GM18499 (cell line): ENCODE measurements around the gene APOC4.
"Not testable (repeated sequence)": the region's sequence is repeated elsewhere in the genome, so short reads cannot be mapped to it uniquely, and the experiment has no call there.

Source experiments
- ATAC-seq: cut with Tn5 transposase; IDR thresholded peaks from one replicate; pipeline ENCODE4 v1.9.1; 2021; ENCODE audit warnings: moderate number of reproducible peaks; ENCODE audit not compliant: insufficient read depth, unreplicated experiment

APOC4 gene

GRCh38 chr19:44955505-44956439 lies 13.7 kb downstream of the APOC4 start:
- no peak for ATAC-seq

- ATAC-seq = no peak
Observed at GRCh38 chr19:44957526-44957925, 15.5 kb downstream of the APOC4 start.

- ATAC-seq = no peak
Observed at GRCh38 chr19:44958090-44958489, 16.1 kb downstream of the APOC4 start.

DNA sequence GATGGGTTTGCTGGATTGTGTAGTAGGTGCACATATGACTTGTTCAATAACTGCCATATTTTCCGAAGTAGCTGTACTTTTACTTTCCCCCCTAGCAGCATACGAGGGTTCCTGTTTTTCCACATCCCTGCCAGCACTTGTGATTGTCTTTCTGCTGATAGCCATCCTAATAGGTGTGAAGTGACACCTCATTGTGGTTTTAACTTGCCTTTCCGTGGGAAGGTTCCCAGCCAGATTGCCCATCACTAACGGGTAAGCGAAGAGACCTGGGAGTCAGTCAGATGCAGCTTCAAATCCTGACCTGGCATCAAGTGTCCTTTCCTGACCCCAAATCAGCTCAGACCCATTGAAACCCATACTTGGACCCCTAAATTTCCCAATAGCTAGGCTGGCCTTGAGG lies 17.7 kb downstream of the APOC4 start:
- no peak for ATAC-seq

DNA sequence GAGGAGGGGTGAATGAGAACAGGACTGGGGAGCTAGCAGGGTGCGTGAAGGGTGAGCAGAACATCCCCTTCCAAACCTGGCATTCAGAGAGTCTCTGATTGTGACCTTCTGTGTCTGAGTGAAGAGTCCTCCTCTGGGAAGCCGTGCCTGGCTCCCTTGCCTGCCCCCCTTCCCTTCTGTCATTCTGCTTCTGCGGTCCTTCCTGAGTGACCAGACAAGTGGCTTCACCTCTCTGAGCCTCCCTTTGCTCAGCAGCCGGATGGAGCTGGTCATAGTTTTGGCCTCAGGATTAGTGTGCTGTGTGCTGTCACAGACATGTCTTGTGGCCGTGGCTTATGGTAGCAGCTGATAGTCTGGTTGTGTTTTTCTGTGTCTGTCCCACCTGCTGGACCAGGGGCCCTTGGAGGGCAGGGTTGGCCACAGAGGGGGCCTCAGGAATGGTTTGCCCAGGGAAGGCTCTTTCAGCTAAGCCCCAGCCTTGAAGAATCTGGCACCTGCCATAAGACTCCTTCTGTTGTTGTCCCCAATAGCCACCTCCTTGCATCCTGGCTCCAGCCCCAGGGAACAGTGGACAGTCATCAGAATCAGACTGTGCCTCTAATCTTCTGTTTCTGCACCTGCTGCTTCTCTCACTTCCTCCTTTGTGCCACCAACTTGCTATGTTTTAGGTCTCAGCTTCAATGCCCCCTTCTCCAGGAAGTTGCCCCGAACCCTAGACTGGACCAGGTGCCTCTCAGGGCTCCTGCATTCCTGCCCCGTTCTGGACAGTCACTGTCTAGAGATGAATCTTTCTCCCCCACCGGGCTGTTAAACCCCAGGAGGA lies 19.1 kb downstream of the APOC4 start:
- ATAC-seq = no peak

GRCh38 chr19:44961821-44962220 lies 19.8 kb downstream of the APOC4 start:
- ATAC-seq = no peak

GRCh38 chr19:44968118-44968517 lies 26.1 kb downstream of the APOC4 start:
- ATAC-seq = no peak

DNA sequence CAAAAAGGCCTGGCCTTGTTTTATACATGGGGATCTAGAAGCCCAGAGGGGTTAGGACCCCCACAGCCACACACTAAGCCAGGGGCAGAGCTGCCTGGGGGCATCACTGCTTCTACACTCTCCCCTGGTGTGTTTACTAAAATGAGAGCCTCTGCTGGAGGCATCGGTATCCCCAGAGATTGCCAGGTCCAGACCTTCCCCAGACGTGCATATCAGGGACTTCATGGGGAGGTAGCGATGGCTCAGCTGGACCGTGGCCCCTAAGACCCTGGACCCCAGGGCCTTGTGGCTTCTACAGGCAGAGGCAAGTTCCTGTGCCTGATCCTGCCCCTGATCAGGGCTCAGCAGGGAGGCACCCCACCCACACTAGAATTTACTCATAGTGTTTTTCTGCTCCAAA lies 26.6 kb downstream of the APOC4 start:
- ATAC-seq = no peak

GRCh38 chr19:44969437-44969836 lies 27.4 kb downstream of the APOC4 start:
- no peak for ATAC-seq

- ATAC-seq = not testable (repeated sequence)
Observed at GRCh38 chr19:44971451-44971850, 29.4 kb downstream of the APOC4 start.

- no peak for ATAC-seq
Observed at GRCh38 chr19:44972802-44973201, 30.8 kb downstream of the APOC4 start.

DNA sequence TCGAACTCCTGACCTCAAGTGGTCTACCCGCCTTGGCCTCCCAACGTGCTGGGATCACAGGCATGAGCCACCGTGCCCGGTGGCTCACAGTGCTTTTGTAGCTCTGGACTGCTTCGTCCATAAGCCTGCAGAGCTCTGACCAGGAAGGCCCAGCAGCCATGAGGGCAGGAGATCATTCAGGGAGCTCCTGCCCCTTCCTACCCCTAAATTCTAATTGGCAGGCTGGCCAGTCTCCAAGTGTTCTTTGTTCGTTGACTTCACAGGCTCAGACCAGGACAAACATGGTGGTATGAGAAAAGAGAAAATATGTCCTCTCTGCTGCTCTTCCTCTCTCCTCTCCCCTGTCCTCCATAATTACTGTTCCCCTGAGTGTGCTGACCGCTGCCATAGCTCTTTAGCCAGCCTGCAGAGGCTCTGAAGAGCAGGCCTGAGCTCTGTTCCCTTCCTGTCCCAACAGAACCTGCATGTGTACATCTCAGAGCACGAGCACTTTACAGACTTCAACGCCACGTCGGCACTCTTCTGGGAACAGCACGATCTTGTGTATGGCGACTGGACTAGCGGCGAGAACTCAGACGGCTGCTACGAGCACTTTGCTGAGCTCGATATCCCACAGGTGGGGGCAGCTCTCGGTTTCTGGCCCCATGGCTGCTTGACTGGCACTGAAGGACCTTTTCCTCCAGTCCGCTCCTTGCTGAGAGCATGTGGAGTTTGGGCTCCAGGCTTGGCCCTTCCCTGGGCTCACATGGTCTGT lies 32.1 kb downstream of the APOC4 start:
- ATAC-seq = no peak

DNA sequence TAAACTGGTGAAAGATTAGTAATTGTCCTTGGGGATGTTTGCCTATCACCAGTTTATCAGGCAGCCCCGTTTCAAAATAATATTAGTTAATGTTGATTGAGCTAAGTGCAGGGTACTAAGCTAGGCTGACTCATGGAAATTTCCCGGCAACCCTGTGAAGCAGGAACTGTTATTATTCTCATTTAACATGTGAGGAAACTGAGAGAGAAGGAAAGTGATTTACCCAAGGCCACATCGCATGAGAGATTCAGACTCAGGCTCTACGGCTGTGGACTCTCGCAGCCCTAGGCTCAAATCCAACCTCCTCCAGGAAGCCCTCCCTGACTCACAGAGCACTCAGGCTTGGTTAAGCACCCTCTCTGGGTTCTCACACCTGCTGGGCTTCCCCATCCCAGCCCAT lies 32.8 kb downstream of the APOC4 start:
- no peak for ATAC-seq

DNA sequence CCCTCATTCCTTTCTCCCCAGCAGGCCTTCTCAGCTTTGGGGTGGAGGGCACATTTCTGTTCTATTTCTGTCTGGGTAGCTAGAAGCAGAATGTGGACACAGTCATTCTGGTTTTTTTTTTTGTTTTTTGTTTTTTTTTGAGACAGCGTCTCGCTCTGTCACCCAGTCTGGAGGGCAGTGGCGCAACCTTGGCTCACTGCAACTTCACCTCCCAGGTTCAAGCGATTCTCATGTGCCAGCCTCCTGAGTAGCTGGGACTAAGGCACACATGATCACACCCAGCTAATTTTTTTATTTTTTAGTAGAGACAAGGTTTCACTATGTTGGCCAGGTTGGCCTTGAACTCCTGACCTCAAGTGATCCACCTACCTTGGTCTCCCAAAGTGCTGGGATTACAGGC lies 33.4 kb downstream of the APOC4 start:
- no peak for ATAC-seq

- ATAC-seq = no peak
Observed at GRCh38 chr19:44984005-44984404, 42.0 kb downstream of the APOC4 start.

DNA sequence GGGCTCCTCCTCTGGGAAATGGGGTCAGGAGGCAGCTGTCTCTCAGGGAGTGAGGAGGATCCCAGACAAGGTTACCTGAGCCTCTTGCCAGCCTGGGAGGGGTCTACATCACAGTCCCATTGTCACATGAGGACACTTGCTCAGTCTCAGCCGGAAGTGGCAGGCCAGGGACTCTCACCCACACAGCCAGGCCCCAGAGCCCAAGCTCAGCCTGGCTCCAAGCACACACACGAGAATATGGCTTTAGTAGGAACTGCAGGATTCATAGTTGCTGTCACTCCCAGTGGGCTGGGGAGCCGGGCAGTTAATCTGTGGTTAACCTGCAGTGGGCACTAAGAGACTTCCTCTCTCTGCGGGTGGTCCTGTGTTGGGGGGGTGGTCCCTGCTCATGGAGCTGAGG lies 43.4 kb downstream of the APOC4 start:
- ATAC-seq = no peak

DNA sequence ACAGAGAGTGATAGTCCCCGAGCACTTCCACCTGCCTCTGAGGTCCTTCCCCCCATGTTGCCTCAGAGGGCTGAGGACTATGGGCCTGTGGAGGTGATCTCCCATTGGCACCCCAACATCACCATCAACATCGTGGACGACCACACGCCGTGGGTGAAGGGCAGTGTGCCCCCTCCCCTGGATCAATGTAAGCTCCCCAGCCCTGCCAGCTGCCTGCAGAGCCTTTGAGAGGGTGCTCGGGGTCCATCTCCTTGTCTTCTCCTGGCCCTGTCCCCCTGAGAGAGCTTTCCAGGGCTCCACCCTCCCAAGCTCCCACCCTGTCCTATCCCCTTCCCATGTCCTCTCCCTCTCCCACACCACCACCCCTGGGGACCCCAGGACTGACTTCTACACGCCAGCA lies 44.4 kb downstream of the APOC4 start:
- ATAC-seq = no peak

- no peak for ATAC-seq
Observed at GRCh38 chr19:44987148-44987675, 45.2 kb downstream of the APOC4 start.

- no peak for ATAC-seq
Observed at GRCh38 chr19:44988273-44988672, 46.2 kb downstream of the APOC4 start.

DNA sequence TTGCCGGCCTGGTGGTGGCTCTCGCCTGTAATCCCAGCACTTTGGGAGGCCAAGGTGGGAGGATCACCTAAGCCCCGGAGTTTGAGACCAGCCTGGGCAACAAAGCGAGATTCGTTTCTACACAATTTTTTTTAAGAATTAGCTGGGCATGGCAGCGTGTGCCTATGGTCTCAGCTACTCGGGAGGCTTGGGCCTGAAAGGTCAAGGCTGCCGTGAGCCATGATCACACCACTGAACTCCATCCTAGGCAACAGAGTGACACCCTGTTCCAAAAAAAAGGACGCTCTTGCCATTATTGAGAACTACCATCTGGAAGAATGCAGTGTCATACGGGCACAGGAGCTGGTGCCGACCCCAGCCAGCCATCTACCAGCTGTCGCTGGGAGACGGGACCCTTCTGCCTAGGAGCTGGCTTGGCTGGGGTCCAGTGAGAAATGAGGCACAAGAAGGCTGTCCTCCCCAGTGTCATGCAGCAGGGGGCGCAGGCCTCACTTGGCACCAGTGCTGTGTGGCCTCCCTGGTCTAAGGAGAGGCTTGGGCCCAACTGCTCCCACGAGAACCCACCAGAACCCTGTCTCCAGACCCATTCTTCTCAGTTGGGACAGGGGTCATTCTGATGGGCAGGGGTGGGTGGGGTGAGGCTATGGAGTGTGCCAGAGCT lies 47.0 kb downstream of the APOC4 start:
- ATAC-seq = no peak
